ENCODE measurements around the gene GALNT2.

GALNT2 gene

DNA sequence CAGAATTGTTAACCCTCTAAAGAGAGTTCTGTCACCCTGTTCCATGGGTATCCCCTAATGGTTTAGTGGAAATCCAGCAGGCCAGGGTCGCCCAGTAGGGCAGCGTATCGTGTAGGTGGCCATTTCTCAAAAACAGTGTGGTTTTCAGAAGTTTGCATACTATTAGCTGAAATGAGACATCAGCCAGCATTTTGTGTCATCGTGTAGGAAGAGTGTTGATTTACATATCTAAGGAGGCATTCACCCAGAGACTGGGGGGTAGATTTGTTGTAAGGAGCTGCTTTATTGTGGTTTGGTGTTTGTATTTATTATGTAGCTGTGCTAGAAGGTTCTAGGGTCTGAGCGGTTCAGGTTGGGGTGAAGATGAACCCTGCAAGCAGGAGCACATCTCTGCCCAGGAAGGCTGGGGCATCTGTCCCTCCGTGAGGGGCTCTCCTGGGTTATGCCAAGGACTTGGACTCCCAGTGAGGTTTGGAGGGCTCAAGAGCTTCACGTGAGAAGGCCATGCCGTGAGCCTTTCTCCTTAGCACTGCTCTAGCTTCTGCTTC, 184.7 kb downstream of the GALNT2 start:
- H3K4me3 ChIP-seq (ENCODE audit: low read depth, low read length): no peak overlapping the region
- TF ChIP-seq, protein P1, sequence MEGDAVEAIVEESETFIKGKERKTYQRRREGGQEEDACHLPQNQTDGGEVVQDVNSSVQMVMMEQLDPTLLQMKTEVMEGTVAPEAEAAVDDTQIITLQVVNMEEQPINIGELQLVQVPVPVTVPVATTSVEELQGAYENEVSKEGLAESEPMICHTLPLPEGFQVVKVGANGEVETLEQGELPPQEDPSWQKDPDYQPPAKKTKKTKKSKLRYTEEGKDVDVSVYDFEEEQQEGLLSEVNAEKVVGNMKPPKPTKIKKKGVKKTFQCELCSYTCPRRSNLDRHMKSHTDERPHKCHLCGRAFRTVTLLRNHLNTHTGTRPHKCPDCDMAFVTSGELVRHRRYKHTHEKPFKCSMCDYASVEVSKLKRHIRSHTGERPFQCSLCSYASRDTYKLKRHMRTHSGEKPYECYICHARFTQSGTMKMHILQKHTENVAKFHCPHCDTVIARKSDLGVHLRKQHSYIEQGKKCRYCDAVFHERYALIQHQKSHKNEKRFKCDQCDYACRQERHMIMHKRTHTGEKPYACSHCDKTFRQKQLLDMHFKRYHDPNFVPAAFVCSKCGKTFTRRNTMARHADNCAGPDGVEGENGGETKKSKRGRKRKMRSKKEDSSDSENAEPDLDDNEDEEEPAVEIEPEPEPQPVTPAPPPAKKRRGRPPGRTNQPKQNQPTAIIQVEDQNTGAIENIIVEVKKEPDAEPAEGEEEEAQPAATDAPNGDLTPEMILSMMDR (IDR thresholded peaks at IDR 0.05; ENCODE audit: borderline replicate concordance, insufficient read depth, low read depth, low read length): no peak

DNA sequence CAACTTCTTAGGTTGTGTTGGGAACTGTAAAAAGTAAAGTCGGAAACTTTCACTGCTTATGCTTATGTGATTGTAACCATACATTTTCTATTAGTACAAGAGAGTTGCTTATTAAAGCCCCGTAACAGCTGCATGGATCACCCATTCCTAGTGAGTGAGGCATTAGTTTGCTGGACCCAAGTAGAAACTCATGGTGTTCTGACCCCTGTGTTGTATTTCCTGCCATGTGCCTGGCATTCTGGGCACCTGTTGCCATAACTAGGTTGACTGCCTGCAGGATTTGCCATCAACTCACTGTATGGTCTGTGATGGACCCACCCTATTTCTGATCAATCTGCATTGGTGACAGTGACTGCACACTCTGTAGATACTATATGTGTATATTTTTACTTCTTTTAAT, 186.1 kb downstream of the GALNT2 start:
- H3K4me3 ChIP-seq (ENCODE audit: low read depth, low read length): no peak overlapping the region
- TF ChIP-seq, protein P1 (IDR thresholded peaks at IDR 0.05; ENCODE audit: borderline replicate concordance, insufficient read depth, low read depth, low read length): no peak

DNA sequence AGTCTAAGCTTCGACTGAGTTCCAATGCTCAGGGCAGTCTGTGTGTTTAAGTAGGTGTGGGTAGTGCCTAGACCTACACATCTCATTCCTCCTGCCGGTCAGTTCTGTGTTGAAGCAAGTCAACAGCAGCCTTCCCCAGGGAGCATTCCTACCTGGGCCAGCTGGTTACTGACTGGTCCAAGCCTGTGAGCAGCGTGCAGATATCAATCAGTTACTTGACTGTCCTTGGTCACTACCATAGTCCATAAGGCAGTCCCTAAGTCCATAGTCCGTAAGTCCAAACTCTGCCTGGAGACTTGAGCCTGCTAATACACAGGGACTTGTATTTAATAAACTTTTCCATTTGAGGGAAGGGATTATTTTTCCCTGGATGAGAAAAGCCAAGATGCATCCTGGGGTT, 187.2 kb downstream of the GALNT2 start:
- TF ChIP-seq, protein P1 (IDR thresholded peaks at IDR 0.05; ENCODE audit: borderline replicate concordance, insufficient read depth, low read depth, low read length): no peak
- H3K4me3 ChIP-seq (ENCODE audit: low read depth, low read length): no peak overlapping the region

DNA sequence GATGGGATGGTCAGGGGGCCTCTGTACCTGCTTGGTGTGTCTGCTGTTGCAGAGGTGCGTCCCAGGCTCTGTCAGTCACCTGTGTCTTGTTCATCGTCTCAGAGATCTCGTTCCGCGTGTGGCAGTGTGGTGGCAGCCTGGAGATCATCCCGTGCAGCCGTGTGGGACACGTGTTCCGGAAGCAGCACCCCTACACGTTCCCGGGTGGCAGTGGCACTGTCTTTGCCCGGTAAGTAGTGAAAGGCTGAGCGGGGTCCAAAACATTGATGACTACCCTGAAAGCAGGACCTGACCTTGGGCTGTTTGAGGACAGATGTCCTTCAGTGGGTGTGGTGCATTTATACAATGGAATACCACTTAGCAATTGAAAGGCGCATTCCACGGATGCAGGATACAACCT, 188.1 kb downstream of the GALNT2 start:
- TF ChIP-seq, protein P1 (IDR thresholded peaks at IDR 0.05; ENCODE audit: borderline replicate concordance, insufficient read depth, low read depth, low read length): no peak
- no peak overlapping the region for H3K4me3 ChIP-seq (ENCODE audit: low read depth, low read length)

DNA sequence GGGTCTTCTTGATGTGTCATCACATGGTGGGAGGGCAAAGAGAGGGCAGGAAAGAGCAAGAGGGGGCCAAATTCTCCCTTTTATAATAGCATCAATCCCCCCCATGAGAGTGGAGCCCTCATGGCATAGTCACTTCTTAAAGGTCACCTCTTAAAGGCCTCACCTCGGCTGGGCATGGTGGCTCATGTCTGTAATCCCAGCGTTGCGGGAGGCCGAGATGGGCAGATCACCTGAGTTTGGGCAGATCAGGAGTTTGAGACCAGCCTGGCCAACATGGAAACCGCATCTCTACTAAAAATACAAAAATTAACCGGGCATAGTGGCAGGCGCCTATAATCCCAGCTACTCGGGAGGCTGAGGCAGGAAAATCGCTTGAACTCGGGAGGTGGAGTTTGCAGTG, 189.0 kb downstream of the GALNT2 start:
- no peak overlapping the region for H3K4me3 ChIP-seq (ENCODE audit: low read depth, low read length)
- TF ChIP-seq, protein P1 (IDR thresholded peaks at IDR 0.05; ENCODE audit: borderline replicate concordance, insufficient read depth, low read depth, low read length): no peak

DNA sequence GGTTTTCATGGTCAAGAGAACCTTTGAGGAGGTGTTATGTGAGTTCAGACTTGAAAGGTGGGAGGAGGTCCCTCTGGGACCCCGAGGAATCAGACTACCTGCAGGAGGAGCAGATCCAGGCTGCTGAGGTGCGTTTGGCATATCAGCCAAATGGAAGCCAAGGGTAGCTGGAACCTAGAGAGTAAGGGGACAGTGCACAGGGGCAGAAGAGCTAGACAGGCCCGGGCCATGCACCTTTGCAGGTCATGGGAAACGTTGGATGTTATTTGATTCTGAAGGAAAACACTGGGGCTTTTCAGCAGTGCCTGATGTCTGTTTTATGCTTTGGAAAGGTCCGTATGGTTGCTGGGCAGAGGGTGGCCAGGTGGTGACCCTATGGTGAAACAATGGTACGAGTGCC, 189.9 kb downstream of the GALNT2 start:
- no peak overlapping the region for H3K4me3 ChIP-seq (ENCODE audit: low read depth, low read length)
- TF ChIP-seq, protein P1 (IDR thresholded peaks at IDR 0.05; ENCODE audit: borderline replicate concordance, insufficient read depth, low read depth, low read length): no peak

DNA sequence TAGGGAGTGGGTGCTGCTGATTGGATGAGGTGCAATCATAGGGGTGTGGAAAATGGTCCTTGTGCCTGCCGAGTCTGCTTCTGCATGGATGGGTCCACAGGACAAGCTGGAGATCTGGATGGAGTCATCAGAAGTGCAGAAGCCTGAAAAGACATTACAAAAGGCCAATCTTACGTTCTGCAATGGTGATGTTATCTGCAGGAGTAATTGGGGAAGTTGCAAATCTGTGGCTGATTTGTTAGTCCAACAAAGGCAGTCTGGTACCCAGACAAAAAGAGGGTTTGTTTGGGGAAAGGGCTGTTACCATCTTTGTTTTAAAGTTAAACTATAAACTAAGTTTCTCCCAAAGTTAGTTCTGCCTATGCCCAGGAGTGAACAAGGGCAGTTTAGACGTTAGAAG, 192.6 kb downstream of the GALNT2 start:
- no peak overlapping the region for H3K4me3 ChIP-seq (ENCODE audit: low read depth, low read length)
- TF ChIP-seq, protein P1 (IDR thresholded peaks at IDR 0.05; ENCODE audit: borderline replicate concordance, insufficient read depth, low read depth, low read length): no peak

Measured in GM12875 (cell line).